ENCODE results near the gene ZFAND3.

- no peak for TF ChIP-seq CTCF (IDR thresholded peaks at IDR 0.05)
- no peak for TF ChIP-seq REST (IDR thresholded peaks at IDR 0.05; ENCODE audit: low read depth, low read length)
- no peak for TF ChIP-seq POLR2AphosphoS5 (IDR thresholded peaks at IDR 0.05; ENCODE audit: low read depth, low read length)
- TF ChIP-seq RFX5 (IDR thresholded peaks at IDR 0.05; ENCODE audit: low read length) = no peak
- TF ChIP-seq TAF1 (IDR thresholded peaks at IDR 0.05; ENCODE audit: borderline replicate concordance, low read depth, low read length) = no peak
- no peak for TF ChIP-seq CHD2 (IDR thresholded peaks at IDR 0.05; ENCODE audit: low read length, partially characterized antibody)
- TF ChIP-seq YY1 (IDR thresholded peaks at IDR 0.05; ENCODE audit: low read depth) = no peak
- no peak for TF ChIP-seq EP300 (IDR thresholded peaks at IDR 0.05; ENCODE audit: borderline replicate concordance in 1 of 2, low read depth in 1 of 2, low read length in 1 of 2)
- no peak for TF ChIP-seq EZH2phosphoT487 (IDR thresholded peaks at IDR 0.05; ENCODE audit: borderline replicate concordance, low read depth)
- no peak for TF ChIP-seq MXI1 (IDR thresholded peaks at IDR 0.05; ENCODE audit: low read depth, low read length)
Measured at GRCh38 chr6:38179300-38179699, 359.8 kb downstream of the ZFAND3 start.

All from SK-N-SH (cell line).